Muscle of arm (tissue), 12 donors: ENCODE results near the gene DOLPP1. TPM values are rescaled to one million over a fixed set of nuclear protein-coding genes. Genes with fewer than 3 reads are reported as not detected.
A peak's percentile ranks its signal among the peaks of the same experiment; 100 is the strongest.

ENCODE experiments used
- DNase-seq: peaks from one replicate; pipeline ENCODE4 v3.0.0-alpha.2; 2013
- polyA plus RNA-seq, 12 donors: library from polyadenylated mRNA; unstranded; fragments of 120-200 nt; gene quantifications; one replicate each; pipeline ENCODE4 v1.2.1, GENCODE V29; 2013; ENCODE audit not compliant: insufficient read length in 12 of 12

Gene DOLPP1
- polyA plus RNA-seq, 12 donors: 7.8 to 16.3 (median 10.1) TPM; not detected in 1

DNA sequence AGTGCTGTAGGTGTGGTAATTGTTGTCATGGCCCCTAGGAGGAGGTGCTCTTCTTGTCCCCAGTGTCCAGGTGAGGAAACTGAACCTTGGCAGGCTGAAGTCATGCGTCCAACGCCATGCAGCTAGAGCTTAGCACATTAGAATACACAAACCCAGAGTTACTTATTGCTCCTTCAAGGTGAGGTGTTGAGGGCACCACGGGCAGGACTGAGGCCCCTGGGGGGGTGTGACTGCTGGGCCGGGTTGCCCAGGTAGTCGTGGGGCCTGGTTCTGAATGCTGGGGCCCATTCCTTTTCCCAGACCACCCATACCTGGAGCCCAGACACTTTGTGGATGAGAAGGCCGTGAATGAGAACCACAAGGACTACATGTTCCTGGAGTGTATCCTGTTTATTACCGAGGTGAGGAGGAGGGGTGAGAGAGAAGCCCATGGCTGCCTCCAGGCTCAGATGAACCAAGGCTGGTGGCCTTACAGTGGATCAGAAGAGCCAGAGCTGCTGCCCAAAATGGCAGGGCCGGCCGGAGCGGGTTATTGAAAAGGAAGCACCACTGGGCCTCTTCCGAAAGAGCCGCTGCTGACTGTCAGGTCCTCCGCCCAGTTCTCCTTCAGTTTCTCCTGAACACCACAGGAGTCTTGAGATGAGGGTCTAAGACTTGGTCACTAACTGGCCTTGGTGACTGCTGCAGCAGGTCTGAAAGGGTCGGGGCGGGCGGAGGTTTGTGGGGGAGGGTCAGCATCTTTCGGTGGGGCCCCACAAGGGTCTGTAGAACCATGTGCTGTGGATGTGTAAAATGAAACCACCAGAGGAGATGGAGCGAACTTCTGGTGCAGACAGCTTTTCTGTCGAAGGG, 56.6 kb downstream of the DOLPP1 start:
- DNase-seq: no peak

DNA sequence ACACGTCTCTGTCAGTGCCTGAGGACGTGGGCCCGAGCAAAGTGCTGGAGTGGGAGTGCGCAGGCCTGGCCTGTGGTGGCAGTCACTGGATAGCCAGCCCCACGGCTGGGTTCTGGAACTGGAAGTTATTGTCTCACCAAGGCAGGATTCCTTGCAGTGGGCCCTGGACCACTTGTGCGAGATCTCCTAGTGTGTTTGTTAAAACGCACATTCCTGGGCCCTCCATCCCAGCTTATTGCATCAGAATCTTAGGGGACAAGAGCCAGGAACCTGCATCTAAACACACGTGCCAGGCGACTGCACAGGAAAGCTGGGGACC, 57.2 kb downstream of the DOLPP1 start:
- DNase-seq: no peak

DNA sequence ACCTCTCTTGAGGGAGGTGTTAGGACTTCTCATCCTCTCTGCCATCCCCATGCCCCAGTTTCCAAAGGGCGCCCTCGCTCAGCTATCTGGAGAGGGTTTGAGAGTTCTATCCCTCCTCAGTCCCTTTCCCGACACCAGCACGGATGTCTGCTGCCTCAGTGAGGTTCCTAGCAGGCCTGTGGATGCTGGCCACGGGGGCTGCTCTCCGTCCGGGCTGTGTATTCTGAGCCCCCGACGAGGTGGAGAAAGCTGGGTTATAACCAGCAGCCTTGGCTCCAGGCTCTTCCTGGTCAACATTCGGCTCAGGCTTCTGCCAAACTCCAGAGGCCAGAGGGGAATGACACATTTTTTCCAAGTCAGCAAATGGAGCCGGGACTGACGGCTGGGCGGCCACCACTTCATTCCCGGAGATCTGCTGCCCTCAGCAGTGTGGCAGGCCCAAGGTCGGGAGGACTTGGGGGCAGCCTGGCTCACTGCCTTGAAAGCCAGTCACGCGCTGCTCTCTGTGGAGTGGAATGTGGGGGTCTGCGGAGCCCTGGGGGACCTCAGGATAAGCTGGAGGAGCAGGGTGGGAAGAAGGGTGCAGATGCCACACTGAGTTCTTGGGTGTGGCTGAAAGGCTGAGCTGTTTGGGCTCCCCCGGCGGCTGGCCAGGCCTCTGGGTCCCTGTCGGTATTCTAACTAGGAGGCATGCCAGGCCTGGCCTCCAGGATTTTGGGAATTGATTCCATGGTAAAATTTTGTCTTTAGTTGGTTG, 57.7 kb downstream of the DOLPP1 start:
- DNase-seq: peak; percentile 63

DNA sequence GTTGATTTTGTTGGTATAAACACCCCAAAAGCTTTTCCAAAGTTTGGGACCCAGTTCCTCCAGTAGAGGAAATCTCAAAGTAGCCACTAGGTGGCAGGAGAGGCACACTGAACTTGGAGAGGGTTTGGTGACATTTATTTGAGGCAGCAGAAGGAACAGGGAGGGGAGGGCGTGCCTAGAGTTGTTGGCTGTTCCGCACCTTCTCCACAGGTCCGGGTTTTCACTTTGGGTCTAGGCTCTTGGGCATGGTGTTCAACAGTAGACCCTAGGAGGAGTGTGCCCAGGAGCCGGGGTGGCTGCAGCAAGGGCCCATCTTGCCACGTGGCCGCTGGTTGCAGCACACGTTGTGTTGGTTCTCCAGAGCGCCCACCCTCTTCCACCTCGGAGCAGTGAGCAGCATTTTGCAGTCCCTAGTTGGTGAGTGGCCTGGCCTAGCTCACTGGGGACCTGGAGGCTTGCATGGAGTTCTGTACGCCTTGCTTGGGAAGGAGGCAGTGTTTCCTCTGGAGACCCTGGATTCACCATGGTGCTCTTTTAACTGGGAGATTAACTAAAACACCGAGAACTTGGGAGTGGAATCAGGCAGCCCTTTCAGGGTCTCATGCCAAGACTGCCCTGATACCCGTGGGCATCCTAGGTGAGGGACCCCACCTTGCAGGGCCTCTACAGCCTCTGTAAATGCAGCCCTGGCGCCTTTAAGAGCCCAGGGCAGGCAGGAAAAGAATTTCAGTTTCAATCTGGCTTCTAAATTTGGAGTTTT, 58.5 kb downstream of the DOLPP1 start:
- DNase-seq: peak; percentile 94

DNA sequence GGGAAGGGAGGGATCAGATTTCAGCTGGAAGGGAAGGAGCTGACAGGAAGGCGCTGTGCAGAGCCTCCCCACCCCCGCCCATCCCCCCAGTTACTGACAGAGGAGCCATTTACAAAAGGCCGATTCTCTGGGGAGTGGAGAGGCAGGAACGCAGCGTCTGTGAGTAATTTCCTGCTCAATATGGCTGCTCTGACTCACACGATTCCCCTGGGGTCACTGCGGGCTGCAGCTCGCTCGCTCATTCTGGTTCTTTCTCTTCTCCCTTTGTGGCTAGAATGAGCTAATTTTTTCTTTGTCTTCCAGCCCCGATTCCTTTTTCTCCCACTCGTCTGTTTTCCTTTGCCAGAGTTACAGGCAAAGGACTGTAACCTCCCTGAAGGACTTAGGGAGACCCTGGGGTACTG, 59.1 kb downstream of the DOLPP1 start:
- peak; percentile 100 for DNase-seq

Other genes with a start within 250 kb of the DOLPP1 start
- gene KYAT1, start 199.2 kb upstream of the DOLPP1 start, polyA plus RNA-seq: 1 to 10 TPM in 10 of 12 donors, not detected in 2; 4.0 to 7.5 (median 5.3) TPM
- gene LRRC8A, start 199.0 kb upstream of the DOLPP1 start, polyA plus RNA-seq: 10 to 100 TPM in 11 of 12 donors, not detected in 1; 15.2 to 24.4 (median 21.5) TPM
- 10 to 100 TPM in 11 of 12 donors, not detected in 1; 30.7 to 50.2 (median 39.8) TPM for gene PHYHD1, start 160.1 kb upstream of the DOLPP1 start, polyA plus RNA-seq
- gene DOLK, start 133.5 kb upstream of the DOLPP1 start, polyA plus RNA-seq: 10 to 100 TPM in 2 of 12 donors, 1 to 10 TPM in 9, not detected in 1; 6.8 to 10.6 (median 8.4) TPM
- 10 to 100 TPM in 11 of 12 donors, not detected in 1; 23.3 to 44.2 (median 34.2) TPM for gene NUP188, start 133.4 kb upstream of the DOLPP1 start, polyA plus RNA-seq
- 10 to 100 TPM in 11 of 12 donors, not detected in 1; 44.2 to 80.0 (median 61.7) TPM for gene SH3GLB2, start 52.8 kb upstream of the DOLPP1 start, polyA plus RNA-seq
- 10 to 100 TPM in 10 of 12 donors, 1 to 10 TPM in 1, not detected in 1; 9.6 to 21.6 (median 13.6) TPM for gene MIGA2, start 44.5 kb upstream of the DOLPP1 start, polyA plus RNA-seq
- 10 to 100 TPM in 11 of 12 donors, not detected in 1; 28.9 to 57.4 (median 39.2) TPM for gene CRAT, start 29.7 kb downstream of the DOLPP1 start, polyA plus RNA-seq
- 100 to 1,000 TPM in 9 of 12 donors, 10 to 100 TPM in 2, not detected in 1; 73.2 to 155 (median 116) TPM for gene PTPA, start 30.3 kb downstream of the DOLPP1 start, polyA plus RNA-seq
- 10 to 100 TPM in 1 of 12 donors, 1 to 10 TPM in 10, not detected in 1; 2.3 to 10.3 (median 3.1) TPM for gene IER5L, start 97.2 kb downstream of the DOLPP1 start, polyA plus RNA-seq